Stimulated activated CD8-positive, alpha-beta memory T cell treated with anti-CD3 and anti-CD28 coated beads, Interleukin-15, amount 100 ng/mL, for 24 hours (primary cell): Measurements from ENCODE around the gene FBXL22.

ENCODE experiments used
- DNase-seq: peaks from one replicate; pipeline ENCODE4 v3.0.0-alpha.2; 2020; ENCODE audit warnings: low read depth

The FBXL22 gene, protein sequence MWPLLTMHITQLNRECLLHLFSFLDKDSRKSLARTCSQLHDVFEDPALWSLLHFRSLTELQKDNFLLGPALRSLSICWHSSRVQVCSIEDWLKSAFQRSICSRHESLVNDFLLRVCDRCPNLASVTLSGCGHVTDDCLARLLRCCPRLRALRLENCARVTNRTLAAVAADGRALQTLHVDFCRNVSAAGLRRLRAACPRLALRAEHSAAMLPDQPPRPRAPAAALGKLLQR

GRCh38 chr15:63597038-63597790 is at the start of gene FBXL22:
Gene FBXL22, plus strand, starts transcription at chr15:63597387. Its CDS starts 6 bp downstream, at chr15:63597393.
- DNase-seq, result no peak

DNA sequence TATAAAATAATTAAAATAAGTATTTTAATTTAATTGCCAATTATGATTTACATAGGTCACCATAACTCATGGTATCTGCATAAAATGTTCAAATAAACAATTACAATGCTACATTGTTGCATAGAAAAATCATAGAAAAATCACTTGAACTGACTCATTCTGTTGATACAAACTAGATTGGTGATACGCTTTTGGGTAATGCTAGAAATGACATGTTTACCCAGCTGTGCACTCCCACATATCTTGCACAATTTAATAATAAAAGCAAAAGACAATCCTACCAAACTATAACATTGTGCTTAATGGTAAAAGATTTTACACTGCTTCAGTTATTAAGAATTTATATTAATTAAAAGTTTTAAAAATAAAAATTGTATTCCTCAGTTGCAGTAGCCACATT is 45.8 kb upstream of the FBXL22 start:
- DNase-seq, result no peak

- DNase-seq, result no peak
These were observed 43.8 kb upstream of the FBXL22 start for GRCh38 chr15:63553388-63553791.

GRCh38 chr15:63554337-63554927 is 42.8 kb upstream of the FBXL22 start:
- no peak for DNase-seq

DNA sequence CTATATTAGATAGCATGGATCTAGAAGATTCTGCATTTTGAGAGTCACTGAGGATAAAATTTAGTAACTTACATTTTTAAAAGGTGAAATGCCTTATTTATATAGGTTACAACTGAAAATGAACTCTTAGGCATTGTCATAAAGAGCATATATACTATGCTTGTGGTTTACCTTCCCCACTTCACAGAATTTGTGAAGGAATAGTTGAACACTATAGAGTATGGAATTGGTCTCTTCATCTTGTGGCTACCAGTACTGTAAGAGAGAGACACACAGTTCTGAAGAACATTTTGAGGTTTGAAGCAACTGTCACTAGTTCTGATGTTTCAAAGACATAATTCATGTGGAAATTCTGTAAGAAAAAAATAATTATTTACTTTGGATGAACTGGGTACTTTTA is 41.7 kb upstream of the FBXL22 start:
- DNase-seq, result no peak

DNA sequence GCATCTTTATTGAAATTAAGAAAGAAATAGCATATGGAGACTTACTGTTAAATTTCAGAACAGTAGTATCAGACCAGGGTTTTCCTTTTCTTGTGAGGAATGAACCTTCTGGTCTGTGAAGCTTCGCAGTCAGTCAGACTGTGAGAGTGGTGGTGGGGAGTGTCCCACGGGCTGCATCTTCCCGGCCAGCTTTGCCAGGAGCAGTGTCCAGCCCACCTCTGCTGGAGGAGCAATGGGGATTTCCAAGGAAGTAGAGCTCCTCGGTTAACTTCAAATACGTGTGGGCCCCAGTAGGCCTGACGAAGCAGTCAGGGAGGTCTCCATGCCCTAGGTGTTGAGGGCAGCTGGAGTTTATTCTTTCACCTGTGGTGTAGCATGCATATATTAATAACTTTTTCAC is 40.9 kb upstream of the FBXL22 start:
- DNase-seq, result no peak

DNA sequence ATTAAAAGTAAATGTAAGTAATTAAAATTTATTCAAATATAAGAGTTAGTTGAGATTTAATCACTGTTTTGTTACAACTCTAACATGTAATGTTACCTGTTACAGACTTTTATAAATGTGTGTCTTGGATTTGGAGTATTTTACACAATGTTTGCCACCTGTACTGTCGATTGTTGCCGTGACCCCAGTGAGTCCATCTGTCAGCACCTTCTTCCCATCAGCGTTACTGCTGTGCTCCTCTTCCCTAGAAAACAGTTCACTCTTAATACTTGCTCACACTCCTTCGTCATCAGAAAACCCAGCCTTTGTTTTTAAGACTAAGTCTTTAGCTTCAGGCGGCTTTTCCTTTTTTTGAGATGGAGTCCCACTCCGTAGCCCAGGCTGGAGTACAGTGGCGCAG is 40.5 kb upstream of the FBXL22 start:
- no peak for DNase-seq

DNA sequence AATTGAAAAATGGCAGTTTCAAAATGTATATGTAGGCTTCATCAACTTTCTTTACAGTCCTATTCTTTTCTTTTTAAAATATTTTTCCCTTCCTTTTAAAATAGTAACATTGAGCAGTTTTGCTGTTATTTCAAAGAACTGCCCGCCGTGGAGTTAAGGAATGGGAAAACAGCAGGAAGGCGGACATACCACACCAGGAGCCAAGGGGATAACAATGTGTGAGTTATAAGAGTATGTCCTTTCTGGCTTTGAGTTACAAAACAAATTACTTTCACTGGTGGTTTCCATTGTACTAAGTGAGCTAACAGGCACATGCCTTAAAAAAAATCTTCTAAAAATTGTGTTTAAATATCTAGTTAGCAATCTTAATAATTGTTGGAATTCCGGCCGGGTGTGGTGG is 37.4 kb upstream of the FBXL22 start:
- DNase-seq, result no peak

DNA sequence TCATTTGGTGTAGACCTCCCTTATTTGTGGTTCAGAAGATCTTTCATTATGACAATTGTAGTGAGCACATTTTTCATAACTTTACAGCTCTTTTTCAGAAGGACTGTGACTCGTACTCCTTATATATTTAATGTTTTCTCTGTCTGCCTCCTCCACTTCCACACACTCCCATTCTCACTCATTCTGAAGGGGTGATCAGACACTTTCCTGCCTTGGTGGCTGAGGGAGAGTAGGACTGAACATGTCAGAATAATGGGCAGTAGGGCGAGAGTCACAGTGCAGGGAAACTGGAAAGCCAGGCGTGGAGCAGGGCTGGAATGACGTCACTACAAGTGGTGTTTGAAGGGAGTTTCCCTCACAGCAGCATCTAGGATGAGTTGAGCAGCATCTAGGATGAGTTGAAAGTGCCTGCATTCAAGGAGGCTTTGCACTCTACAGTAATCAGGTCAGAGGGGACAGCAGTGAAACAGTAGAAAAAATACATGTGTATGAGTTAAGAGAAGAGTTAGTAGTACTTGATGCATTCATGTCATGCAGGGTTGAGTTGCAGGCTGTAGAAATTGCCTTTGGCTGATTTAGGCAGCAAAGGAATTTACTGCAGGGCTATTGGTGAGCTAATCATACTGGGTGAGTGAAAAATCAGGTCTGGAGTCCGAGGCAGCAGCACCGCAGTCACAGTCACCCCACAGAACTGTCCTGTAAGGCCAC is 36.3 kb upstream of the FBXL22 start:
- DNase-seq, result no peak

DNA sequence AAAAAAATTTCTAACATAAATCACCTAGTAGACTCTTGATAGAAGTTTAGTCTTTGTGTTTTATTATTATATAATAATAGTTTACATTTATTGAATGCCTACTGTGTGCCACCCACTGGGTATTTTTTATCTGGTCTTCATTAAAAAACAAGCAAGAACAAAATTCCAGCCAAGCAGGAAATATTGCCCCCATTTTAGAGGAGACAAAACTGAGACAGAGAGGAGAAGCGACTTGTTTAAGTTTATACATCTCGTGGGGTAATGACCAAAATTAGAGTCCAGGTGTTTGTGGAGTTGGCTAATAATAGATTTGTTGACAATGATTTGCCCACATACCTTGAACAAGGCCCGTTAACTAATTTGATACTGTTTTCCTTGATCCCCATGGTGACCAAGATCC is 33.1 kb upstream of the FBXL22 start:
- no peak for DNase-seq

DNA sequence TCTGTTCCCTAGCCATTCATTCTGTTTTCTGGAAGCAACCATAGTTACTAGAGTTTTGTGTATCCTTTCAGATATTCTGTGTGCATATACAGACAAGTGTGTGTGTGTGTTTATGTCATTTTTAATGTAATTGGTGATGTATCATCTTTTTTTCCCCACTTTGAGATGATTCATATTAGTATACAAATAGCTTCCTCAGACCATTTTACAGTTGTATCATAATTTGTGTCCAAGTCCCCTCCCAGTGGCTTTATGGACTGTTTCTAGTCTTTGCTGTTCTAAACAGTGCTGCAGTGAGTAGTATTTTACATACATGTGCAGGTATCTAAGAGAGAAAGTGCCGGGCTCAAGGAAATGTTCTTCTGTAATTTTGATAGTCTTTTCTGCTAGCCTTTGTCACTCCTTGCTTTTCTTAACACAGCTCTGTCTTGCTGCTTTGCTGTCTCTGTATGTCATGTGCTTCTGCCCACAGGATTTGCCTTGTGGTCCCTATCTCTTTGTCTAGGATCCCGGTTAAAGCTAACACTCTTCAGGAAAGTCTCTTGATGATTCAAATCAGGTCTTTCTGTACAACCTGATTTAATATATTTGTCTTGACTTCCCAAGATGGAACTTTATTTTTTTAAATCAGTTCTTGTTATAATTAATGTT is 31.5 kb upstream of the FBXL22 start:
- no peak for DNase-seq

- DNase-seq, result no peak
These were observed 24.3 kb upstream of the FBXL22 start for GRCh38 chr15:63572749-63573464.

DNA sequence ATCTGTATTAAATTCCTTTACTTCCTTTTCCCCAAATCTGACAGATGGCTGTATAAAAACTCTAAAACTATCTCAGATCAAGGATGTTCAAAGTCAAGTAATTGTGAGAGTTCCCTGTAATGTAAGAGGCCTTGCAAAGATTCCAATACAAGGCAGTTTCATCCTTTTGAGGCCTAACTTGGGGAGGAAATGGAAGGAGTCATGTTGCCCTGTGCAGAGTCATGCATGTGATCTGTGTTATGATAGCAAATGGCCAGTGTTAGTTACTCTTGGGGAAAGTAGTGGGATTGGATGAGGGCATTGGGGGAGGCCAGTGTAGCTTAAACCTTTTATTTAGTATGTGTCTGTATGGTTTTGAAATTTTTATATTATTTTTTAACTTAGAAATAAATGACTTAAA is 23.7 kb upstream of the FBXL22 start:
- DNase-seq, result no peak

DNA sequence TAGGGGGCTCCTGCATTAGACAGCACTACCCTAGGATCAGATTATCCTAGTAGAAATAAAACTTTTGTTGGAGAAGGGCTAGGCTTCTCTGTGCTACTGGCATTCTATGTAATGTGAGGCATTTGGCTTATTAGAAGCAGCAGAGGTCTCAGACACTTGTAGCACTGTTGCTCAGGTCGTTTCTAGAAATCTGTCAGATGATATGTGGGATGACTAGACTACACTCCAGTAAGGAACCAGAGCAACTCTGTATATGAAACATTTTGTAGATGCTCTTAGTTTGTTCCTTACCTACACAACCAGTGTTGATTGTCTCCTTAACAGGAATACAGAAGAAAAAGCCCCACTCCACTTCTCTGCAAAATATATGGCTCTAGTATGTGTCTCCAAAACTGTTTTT is 21.9 kb upstream of the FBXL22 start:
- no peak for DNase-seq

DNA sequence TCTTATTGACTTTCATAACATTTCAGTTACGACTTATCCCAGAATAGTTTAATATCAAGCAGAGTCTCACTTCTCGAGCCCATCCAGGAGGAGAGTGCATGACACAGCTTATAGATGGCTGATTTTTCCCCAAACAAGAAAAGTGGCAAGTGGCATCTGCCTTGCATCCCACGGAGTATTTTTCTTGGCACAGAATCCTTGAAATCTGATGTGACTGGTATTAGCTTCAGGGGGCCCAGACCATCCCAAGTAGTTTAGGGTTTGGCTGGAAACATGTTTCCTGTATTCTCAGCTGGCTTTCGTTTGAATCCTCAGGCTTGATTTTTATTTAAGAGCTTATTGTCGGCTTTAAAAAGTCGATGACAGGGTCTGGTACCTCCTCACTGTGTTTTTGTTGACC is 20.7 kb upstream of the FBXL22 start:
- DNase-seq, result no peak

DNA sequence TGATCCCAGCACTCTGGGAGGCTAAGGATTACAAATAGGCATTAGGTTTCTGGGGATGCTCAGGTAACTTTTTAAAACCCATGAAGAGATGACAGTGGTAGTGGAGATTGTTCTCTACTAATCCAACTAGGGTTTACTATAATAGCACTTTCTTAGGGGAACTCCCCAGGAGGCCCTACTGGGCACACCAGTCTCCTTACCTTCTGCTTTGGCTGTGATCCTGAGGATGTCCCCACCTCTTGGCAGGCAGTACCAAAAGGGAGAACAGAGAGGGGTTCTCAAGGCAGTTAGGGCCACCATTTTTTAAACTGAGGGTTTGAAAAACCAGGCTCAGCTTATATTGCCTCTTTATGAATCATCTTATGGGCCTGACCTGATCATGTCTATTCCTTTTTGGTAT is 15.0 kb upstream of the FBXL22 start:
- DNase-seq, result no peak

DNA sequence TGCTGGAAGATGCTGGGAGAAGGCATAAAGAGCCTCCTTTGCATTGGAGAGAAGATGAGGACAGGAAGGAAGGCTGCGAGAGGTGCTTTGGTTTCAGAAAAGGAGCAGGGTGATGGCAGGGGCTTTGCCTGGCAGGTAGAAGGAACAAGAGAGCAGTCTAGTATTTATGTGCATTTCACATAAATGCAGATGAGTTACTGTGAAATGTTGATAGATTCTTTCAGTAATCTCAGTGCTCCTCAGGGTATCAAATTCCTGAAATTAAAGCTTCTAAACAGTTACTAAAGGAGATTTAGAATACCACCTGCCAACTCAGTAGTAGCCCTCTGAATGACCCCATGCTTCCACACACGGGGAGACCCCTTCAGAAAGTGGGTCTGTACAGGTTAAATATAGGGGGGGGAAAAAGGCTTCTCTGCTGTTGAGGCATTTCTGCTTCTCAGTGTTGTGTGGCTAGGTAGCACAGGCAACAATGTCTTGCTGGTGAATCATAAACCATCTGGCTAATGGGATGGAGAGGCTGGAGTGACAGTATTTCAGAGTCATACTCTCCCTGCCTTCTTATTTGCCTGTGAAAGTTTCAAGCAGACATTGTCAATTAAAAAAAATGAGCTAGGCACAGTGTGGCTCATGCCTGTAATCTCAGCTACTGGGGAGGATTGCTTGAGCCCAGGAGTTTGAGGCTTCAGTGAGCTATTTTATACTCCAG is 14.3 kb upstream of the FBXL22 start:
- no peak for DNase-seq

DNA sequence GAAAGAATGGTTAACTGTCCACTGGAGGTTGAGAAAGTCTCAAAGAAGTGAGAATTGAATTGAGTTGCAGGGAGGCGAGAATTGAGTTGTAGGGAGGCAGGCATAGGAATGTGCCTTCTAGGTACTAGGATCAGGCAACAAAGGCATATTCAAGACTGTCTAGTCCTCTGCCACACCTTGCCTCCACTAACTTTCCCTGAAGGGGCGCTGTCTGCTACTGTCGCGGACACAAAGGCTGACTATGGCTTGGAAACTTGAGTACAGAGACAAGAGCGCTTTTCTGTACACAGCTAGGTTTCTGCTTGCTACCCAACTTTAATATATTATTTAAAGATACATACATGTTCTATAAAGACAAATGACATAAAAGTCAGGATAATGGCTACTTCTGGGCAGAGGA is 10.4 kb upstream of the FBXL22 start:
- no peak for DNase-seq

DNA sequence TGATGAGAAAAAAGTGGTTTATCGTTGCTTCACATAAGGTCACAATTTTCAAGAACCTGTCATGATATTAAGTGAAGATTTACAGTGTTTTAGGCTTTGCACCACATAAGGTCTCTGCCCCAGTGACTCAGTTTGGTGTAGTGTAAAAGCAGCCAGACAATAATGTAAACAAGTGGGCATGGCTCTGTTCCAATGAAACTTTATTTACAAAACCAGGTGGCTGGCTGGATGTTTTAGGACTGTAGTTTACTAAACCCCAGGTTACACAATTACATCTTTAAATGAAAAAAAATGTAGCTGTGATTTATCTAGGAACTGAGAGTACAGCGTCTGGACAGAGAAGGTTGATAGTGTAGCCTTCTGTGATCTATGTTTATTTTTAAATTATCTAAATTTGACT is 9.7 kb upstream of the FBXL22 start:
- no peak for DNase-seq

DNA sequence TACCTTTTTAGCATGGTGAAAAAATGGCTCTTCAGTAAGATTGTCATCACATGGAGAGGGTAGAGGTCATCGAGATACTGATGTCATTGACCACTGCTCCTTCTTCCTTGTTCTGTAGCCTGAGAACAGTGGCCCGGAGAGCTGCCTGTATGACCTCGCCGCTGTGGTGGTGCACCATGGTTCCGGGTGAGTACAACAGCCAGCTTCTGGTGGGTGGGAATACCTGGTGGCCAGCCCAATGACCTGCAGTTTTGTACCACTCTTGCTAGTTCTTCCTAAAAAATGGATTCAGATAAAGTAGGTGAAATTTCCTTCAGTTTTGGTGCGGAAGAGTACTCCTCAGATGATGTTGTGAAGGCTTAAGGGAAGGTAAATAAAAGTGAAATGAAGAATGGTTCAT is 8.4 kb upstream of the FBXL22 start:
- no peak for DNase-seq
